ENCODE measurements around the gene IDI1. TPM values are rescaled to one million over a fixed set of nuclear protein-coding genes. Genes with fewer than 3 reads are reported as not detected.

The IDI1 gene
- total RNA-seq, 1 experiment from 2014 or later: 44.7 TPM

DNA sequence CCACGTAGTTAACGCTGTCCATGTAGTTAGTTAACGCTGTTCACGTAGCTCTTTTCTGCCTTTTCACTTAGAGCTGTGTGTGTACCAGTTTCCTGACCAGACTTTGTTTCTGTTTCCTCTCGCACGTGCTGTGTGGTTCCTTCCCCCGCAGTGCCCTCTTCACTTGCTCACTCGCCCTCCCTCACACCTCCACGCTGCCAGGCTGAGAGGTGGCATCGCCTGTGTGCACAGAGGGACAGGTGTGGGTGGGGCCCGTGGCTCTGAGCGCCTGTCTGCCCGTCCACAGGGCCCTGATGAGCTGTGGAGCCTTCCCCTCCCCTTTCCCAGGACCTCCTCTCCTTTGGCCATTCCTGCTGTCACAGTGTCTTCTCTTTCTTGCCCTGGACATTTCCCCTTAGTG is 37.9 kb upstream of the IDI1 start:
- no peak overlapping the region for H4K5ac ChIP-seq (ENCODE audit: insufficient read length, low read depth, low read length)
- H3K14ac ChIP-seq (ENCODE audit: insufficient read depth, low read length): no peak overlapping the region
- H4K20me1 ChIP-seq (ENCODE audit: control insufficient read depth, insufficient read depth, insufficient read length): no peaks in the 10 kb centered on the region
- no peaks in the 10 kb centered on the region; a peak in 1 of 5 replicates for H3K9me3 Mint-ChIP-seq
- H3K79me1 ChIP-seq (ENCODE audit: insufficient read depth, low read depth, low read length, poor library complexity, severe bottlenecking): no peaks in the 10 kb centered on the region
- H3K27me3 Mint-ChIP-seq (ENCODE audit: low read depth): no peaks in the 10 kb centered on the region
- H3K18ac ChIP-seq (ENCODE audit: insufficient read length, low read depth, low read length): no peak overlapping the region
- no peak overlapping the region for H3K23ac ChIP-seq (ENCODE audit: insufficient read length, low read depth, low read length)
- no peak overlapping the region for H2BK120ac ChIP-seq (ENCODE audit: low read depth, low read length, poor library complexity, severe bottlenecking)
- TF ChIP-seq, protein P1, sequence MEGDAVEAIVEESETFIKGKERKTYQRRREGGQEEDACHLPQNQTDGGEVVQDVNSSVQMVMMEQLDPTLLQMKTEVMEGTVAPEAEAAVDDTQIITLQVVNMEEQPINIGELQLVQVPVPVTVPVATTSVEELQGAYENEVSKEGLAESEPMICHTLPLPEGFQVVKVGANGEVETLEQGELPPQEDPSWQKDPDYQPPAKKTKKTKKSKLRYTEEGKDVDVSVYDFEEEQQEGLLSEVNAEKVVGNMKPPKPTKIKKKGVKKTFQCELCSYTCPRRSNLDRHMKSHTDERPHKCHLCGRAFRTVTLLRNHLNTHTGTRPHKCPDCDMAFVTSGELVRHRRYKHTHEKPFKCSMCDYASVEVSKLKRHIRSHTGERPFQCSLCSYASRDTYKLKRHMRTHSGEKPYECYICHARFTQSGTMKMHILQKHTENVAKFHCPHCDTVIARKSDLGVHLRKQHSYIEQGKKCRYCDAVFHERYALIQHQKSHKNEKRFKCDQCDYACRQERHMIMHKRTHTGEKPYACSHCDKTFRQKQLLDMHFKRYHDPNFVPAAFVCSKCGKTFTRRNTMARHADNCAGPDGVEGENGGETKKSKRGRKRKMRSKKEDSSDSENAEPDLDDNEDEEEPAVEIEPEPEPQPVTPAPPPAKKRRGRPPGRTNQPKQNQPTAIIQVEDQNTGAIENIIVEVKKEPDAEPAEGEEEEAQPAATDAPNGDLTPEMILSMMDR (conservative IDR thresholded peaks at IDR 0.05): no peak
- no peak overlapping the region for H3K4me3 Mint-ChIP-seq
- H3K9ac ChIP-seq (ENCODE audit: extremely low read depth, insufficient read length, low read length): no peak overlapping the region
- no peak overlapping the region for H3T11ph ChIP-seq (ENCODE audit: low read length)
- H3K79me2 ChIP-seq (ENCODE audit: insufficient read depth, low read length): no peaks in the 10 kb centered on the region
- no peak overlapping the region for H4K8ac ChIP-seq (replicated peaks; ENCODE audit: insufficient read length, low read depth, low read length)
- no peak overlapping the region for H2BK15ac ChIP-seq (ENCODE audit: low read depth, low read length)
- H2AFZ ChIP-seq (ENCODE audit: low read length): no peak overlapping the region
- no peak overlapping the region for H3K56ac ChIP-seq (ENCODE audit: insufficient read length, low read depth, low read length)
- no peaks in the 10 kb centered on the region for H3K9me3 ChIP-seq (ENCODE audit: control insufficient read depth, low read depth, low read length)
- H3K4me2 ChIP-seq (ENCODE audit: insufficient read depth, insufficient read length, low read length): no peak overlapping the region
- no peak overlapping the region for H3K4ac ChIP-seq (ENCODE audit: low read depth, low read length)
- no peaks in the 10 kb centered on the region for H3K4me1 Mint-ChIP-seq
- H3K27ac Mint-ChIP-seq: no peak overlapping the region
- no peak overlapping the region for H2BK20ac ChIP-seq (ENCODE audit: low read depth, low read length, poor library complexity, severe bottlenecking)
- no peak overlapping the region for H3K27ac ChIP-seq (ENCODE audit: insufficient read length, low read depth, low read length)
- H2AK5ac ChIP-seq (ENCODE audit: insufficient read length, low read length): no peak overlapping the region
- no peak overlapping the region for H2BK12ac ChIP-seq (ENCODE audit: insufficient read length, low read depth, low read length)
- H4K91ac ChIP-seq (ENCODE audit: insufficient read length, low read depth, low read length): no peak overlapping the region
- no peak overlapping the region for H2BK5ac ChIP-seq (ENCODE audit: insufficient read length, low read length)
- no peaks in the 10 kb centered on the region for H3K4me1 ChIP-seq (ENCODE audit: insufficient read depth, low read length)
- peaks cover 9 to 63% (median 43%) of the 10 kb centered on the region in 3 experiments; a peak in 6 of 7 replicates for H3K36me3 Mint-ChIP-seq (ENCODE audit: insufficient read depth in 1 of 3, low read depth in 3 of 3)
- no peak for DNase-seq
- no peaks in the 10 kb centered on the region for H3K23me2 ChIP-seq (ENCODE audit: insufficient read length, low read depth, low read length, poor library complexity, severe bottlenecking)
- H3K27me3 ChIP-seq (ENCODE audit: insufficient read depth, low read length): no peaks in the 10 kb centered on the region
- no CpG with 5 or more reads among the region's 13 CpGs for WGBS (ENCODE audit: extremely low coverage, insufficient read length, low lambda C conversion rate)

All from H9 (cell line).